NB4 (cell line): Measurements from ENCODE around the gene DCD.

ENCODE experiments used
- MYC ChIP-seq: IDR thresholded peaks from 2 replicates; pipeline ENCODE4 v1.6.1; 2011; ENCODE audit warnings: low read depth, low read length
- POLR2A ChIP-seq: IDR thresholded peaks from 2 replicates; pipeline ENCODE4 v1.6.1; 2011; ENCODE audit warnings: mild to moderate bottlenecking; ENCODE audit not compliant: insufficient read length; ENCODE audit errors: extremely low read depth
- TF ChIP-seq, protein P1 (sequence below): IDR thresholded peaks from one replicate; pipeline ENCODE4 v1.5.1; 2012; ENCODE audit warnings: low read depth, low read length

DNA sequence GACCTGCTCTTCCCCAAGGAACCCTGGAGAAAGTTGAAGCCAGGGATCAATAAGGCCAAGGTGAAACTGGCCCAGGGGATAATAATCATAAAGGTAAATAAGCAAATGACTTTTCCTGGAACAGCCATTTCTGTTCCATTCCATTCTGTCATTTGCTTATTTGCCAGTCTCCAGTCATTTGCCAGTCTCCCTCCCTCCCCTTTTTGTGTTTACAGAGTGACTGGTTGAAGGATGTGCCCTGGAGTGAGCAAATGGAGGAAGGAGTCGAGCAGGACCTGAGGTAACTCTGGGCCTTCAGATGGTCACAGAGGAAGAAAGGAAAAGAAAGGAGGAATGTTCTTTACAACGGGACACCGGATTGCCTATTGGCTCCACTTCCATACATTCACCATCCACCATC lies 17.8 kb upstream of the DCD start:
- TF ChIP-seq, protein P1, sequence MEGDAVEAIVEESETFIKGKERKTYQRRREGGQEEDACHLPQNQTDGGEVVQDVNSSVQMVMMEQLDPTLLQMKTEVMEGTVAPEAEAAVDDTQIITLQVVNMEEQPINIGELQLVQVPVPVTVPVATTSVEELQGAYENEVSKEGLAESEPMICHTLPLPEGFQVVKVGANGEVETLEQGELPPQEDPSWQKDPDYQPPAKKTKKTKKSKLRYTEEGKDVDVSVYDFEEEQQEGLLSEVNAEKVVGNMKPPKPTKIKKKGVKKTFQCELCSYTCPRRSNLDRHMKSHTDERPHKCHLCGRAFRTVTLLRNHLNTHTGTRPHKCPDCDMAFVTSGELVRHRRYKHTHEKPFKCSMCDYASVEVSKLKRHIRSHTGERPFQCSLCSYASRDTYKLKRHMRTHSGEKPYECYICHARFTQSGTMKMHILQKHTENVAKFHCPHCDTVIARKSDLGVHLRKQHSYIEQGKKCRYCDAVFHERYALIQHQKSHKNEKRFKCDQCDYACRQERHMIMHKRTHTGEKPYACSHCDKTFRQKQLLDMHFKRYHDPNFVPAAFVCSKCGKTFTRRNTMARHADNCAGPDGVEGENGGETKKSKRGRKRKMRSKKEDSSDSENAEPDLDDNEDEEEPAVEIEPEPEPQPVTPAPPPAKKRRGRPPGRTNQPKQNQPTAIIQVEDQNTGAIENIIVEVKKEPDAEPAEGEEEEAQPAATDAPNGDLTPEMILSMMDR, result no peak
- TF ChIP-seq MYC (no peak), POLR2A (no peak)
